Measurements from ENCODE around the gene MXD4.

MXD4 gene

DNA sequence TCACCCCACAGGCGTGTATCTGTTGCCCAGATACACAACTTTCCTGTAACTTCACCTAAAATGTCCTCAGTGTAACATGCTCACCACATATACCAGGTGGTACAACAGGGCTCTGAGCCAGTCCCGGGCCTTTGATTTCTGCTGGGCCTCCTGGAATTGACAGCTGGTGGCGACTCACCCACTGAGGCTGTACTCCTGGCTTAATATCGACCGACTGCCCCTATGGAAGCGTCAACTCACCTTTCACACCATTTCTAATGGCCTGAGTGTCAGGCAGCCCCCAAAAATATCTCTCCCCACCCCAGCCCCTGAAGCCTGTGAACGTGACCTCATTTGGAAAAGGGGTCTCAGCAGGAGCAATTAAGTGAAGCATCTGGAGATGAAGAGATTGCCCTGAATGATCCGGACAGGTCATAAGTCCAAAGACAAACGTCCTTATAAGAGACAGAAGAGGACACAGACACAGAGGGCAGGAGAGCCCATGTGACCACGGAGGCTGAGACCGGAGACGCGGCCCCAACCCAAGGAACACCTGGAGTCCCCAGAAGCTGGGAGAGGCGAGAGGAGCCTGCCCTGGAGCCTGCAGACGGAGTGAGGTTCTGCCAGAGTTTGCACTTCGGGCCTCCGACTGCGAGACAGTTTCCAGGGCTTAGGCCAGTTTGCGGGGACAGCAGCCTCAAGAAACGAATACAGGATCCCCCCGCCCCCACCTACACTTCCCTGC lies 12.6 kb upstream of the MXD4 start:
- no peak for DNase-seq

DNA sequence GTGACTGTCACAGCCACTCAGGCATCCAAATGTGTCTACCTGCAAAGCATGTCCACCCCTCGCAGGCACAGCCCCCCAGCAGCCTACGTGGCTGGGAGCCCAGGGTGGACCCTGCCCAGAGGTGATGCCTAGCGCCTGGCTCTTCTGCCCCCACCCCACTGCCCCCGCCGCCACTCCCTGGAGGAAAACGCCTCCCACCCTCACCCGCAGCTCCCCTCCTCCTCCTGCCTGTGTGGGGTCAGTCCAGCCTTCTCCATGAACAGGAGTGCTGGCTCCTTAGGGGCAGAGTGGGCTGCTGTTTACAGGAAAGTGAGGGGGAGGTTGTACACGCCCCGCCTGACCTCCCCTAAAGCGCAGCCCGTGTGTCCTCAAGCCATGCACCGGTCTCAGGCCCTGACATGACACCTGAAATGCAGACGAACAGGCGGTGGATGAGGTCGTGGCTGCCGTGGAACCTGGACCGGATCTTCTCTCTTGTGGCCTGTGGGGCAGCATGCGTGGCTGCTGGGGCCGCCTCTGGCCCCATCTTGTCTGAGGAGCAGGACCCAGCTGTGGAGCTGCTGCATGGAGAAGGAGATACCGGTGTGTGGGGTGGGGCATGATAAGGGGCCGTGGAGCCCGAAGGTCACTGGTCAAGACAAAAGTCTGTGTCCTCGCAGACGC lies 11.9 kb upstream of the MXD4 start:
- DNase-seq: no peak

DNA sequence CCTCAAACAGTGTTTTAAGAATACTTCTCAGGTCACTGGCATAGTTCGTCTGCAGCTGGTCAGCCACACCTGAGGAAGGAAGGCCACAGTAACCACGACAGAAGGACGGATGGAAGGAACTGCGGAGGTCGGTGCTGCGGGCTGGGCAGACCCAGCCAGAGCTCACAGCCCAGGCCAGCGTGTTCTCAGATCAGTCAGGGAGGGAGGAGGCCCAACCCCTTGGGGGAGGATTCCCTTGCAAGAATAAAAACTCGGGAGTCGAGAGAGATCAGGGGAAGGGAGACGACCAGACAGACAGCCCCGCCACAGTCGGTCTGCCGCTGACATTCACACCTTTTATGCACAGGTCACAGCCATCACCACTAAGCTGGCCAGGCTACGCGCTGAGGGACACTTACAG lies 11.3 kb upstream of the MXD4 start:
- no peak for DNase-seq

DNA sequence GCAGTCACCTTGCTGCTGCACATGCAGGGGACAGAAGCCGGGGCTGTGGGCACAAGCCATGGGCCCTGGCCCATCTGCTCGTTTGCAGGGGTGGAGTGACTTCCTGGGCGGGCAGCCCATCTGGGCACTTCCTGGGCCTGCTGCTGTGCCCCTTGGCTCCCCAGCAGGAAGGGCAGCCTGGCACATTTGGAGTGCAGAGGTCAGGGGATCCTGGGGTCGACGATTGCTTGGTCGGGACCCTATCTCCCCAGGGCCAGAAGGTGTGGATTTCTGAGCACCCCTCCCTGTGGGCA lies 10.9 kb upstream of the MXD4 start:
- no peak for DNase-seq

DNA sequence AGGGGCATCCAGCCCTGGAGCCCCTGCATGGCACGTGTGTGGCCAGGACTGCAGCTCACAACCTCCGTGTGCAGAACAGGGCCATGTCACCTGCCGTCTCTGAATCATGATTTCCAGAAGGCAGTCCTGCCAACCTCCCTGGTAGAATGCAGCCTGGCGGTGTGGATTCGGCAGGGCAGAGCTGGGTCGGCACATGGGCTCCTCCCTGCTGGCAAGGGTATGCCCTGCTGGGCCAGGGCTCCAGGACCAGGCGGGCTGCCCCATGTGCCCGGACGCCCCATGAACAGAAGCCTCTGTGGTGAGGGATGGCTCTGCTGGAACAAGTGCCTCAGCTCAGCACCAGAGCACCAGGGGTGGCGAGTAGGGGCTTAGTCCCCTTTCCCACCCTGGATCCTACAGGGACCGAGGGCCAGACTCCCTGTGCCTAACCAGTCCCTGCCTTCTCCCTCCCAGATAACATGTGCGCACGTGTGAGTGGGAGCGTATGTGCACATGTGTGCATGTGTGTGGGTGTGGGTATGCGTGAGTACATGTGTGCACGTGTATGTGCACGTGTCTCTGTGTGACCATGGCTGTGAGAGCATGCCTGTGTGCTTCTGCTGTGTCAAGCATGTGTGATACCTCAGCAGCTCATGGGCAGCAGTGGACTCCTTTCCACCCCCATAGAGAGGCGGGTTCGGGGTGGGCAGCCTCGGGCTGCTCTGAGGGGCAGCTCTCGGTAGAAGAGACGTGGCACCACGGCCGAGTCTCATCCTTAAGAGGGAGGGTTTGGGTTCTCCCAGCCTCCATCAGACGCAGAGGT lies 10.3 kb upstream of the MXD4 start:
- no peak for DNase-seq

DNA sequence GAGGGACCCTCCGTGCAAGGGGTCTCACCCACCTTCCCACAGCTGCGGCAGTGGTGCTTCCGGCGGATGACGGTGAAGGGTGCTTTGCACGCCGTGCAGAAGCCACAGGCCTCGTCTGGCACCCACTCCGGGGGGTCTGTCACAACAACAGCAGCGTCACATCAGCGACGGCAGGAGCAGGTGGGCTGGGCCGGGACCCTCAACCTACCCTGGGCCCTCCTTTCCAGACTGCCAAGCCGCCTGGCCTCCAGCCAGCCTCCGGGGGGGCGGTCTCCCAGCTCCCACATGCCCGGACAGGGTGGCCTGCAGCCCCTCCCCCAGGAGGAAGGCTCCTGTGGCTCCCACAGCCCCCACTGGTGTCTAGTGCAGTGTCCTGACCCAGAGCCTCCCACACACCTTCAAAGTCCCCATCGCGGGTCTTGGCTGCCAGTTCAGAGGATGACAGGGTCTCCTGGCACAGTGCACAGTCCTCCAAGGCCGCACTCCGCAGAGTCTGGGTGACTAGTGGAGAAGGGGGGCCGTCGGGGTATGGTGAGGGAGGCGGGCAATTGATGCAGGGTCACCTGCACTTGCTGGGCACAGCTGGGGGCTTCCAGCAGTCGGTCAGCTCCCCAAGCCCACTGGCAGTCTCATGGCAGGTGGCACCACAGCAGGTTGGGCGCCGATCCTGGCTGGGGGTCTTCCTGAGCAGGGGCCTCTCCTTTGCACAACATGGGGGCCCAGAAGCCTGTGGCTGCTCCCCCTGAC lies 9.5 kb upstream of the MXD4 start:
- no peak for DNase-seq

DNA sequence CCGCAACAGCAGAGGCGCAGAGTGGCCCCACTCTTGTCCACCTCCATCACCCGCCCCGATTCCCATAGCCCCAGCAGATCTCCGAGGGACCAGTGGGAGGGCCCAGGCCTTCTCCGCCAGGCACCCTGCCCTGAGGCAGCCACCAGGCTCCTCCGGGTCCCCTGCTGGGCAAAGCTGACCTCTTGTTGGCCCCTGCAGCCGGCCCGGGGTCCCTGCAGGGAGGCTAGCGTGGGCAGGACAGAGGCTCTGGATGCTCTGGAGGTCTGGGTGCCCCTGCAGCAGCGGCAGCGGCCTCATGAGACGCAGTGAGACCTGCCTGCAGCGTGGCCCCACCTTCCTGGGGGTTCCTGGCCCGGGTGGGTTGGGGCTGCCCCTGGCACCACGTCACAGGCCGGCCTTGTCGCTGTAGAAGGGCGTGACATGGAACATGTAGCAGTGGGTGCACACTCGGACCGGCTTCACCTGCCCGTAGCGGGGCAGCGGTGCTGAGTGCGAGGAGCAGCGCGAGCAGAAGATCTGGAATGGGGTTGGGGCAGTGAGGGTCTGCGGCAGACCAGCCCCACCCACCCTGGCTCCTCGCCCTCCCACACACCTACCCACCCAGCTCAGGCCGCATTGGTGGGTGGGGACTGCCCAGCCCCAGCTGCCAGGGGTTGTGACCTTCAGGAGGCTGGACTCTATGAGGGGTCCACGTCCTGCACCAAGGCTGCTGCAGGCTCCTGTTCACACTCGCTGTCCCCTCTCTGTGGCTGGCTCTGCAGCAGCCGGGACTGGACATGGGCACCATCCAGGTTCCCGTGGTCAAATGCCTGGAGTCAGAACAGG lies 8.6 kb upstream of the MXD4 start:
- DNase-seq: no peak

DNA sequence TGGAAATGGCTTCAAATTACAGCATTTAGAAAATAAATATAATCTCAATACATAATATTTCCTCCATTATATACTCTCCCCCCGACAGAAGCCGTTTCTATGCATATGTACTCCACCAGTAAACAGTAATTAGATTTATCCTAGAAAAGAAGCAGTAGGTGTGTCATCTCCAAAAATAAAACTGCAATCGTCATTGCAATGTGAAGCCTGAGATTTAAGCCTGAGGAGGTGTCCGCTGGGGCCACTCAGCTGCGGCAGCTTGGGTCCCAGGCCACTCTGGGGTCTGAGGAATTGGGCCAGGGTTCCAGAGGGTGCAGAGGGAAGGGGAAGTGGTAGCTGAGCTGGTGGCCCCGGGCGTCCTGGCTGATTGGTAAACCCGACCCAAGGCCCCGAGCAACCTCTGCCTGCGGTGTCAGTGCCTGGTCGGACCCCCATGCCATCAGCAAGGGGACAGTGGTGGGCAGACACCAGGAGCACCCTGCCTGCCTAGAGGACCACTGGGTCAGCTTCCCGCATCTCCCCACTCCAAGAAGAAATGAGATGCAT lies 7.8 kb upstream of the MXD4 start:
- DNase-seq: no peak

DNA sequence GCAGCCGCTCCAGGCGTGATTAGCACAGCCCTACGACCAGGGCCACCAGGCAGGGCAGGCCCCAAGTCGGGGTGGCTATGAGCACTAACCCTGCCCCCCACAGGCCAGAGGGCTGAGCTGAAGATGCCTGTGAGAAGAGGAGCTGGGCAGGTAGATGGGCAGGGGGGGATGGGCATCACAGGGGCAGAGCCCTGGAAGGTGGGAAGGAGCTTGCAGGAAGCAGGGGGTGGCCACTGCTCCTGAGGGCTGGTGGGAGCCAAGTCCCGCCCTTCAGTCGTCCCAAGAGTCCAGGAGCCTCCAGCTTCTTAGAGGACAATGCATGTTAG lies 7.3 kb upstream of the MXD4 start:
- no peak for DNase-seq

DNA sequence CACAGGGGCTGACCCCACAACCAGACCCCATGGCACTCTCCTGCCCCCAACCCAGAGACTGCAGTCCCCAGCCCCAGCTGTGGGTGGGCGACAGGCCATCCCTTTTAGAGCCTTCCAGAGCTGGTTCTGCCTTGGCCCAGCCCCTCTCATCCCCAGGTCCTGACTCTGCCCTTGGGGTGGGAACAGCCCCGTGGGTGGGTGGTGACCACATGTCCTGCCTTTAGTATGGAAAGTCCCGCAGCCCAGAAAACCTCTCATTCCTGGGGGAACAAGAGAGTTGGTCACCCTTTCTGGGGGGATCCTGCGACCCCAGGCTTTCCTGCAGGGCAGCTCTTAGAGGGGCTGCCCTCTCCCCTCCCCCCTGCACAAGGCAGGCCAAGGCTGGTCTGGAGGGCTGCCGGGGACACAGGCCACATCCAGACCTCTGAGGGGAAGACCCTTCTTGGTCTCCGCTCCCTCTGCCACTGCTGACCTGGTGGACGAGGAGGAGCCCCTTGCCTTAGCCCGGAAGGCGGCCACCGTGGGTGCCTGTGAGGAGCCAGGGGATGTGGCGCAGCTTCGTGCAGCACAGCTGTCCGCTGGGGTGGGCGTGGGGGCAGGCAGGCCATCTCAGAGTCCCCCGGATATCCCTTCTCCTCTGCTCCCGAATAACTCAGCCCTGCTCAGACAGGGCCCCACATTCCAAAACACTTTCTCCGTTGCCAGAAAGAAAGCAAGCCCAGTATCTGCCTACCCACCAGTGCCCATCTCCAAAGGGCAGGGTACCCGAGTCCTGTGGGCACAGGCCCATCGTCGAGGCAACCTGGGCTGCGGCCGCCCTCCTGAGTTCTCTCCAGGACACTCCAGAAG lies 6.7 kb upstream of the MXD4 start:
- DNase-seq: no peak

DNA sequence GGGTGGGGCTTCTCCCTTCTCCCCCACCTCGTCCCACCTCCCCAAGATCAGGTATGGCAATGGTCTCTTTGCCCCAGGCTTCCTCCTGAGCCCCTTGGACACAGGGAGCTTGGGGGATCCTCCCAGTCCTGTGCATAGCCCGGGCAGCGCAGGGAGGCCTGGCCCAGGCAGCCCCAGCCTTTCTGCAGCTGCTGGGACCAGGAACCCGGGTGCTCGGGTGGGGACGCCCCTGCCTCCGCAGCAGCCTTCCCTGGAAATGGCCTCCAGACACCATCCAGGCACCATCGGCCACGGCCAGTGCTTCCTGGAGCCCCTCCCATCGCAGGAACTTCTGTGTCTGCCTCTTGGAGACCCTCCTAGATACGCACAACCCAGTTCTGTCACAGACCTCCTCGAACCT lies 5.9 kb upstream of the MXD4 start:
- no peak for DNase-seq

DNA sequence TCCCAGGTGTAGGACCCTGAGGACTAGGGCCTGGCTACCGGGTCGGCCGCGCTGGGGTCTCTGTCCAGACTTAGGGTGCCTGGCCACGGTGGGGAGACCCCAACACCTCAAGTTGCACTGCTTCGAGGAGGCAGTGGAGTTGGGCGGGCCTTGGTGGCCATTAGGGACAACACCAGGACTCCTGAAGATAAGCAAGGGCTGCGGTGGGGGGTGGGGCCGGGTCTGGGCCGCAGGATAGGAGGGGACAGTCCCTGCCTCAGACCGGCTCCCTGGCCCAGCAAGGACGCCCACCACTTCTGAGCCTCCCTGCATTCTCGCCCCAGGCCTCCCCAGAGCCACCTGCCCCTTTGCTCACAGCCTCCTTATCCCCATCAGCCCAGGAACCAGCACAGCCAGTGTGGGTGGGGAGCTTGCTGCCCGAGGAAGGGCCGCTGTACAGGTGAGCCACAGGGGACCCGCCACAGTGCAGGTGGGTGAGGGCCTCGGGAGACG lies 5.5 kb upstream of the MXD4 start:
- DNase-seq: no peak

DNA sequence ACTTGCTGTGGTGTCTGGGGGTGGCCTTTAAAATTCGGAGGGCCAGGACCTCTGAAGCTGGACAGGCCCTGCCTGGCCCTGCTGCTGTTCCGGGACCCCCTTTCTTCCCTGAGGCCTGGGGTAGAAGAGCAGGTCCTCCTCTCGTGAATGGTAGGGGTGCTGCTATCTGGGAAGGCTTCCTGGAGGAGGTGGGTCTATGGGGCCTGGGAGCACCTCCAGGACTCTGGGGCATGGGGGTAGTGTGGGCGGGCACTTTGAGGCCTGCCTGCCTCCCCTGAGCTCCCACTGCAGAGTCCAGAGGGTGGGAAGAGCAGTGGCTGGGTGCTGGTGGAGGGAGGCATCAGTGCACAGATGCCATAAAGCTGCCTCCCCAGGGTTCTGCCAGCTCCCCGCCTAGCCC lies 4.9 kb upstream of the MXD4 start:
- DNase-seq: no peak

DNA sequence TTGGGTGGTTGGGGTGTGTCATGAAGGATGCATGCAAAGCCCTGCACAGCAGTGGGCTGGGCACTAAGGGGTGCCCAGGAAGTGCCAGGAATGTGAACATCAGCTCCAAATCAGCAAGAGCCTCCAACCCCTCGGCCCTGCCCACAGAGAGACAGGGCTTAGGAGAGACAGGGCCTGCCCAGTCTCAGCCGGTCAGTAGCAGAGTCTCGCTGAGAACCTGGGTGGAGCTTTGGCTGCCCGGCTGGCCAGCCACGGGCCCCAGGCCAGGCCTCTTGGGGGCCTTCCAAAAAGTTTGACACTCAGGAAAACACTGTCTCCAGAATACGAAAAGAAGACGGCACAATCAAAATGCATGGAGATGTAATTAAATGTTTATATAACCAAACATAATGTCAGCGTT lies 4.3 kb upstream of the MXD4 start:
- DNase-seq: no peak

DNA sequence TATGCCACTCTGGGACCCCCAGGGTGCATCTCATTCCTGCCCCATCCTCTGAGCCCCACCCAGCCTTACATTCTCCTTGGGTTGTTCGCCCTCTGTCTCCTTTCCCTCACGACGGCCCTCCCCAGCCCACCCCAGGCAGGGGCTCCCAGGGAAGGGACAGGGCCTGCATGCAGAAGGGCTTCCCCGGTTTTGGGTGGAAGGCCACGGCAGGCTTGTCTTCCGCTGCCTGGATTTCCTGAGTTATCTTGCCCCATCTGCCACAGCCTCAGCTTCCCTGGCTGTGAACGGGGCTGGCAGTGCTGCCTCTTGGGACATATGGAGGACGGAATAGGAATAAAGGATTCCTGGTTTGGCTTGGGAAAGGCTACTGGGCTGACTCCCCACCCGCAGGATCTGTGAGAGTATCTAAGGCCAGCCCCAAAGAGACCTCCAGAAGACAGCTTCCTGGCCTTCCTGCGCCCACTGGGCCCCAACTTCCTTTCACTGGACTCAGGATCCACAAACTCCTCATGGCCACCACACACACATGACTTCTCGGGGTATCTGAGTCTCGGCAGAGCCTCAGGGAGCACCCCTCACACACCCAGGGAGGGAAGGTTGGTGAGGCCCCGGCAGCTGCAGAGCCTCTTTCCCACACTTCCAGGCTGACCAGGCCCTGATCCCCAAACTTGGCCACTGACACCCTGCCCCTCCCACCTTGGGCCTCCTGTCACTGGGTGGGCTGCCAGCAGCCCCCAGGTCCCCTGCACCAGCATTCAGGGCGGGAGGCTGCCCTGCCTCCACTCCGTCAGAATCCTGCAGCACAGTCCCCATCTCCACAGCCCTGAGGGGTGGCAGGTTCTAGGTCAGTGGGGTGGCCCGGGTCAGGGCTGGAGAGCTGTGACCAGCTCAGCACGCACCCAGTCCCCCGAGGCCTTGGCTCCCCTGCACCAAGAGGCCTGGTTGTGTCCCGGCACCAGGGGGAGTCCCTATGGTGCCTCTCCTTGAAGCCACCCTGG lies 3.5 kb upstream of the MXD4 start:
- DNase-seq: no peak

DNA sequence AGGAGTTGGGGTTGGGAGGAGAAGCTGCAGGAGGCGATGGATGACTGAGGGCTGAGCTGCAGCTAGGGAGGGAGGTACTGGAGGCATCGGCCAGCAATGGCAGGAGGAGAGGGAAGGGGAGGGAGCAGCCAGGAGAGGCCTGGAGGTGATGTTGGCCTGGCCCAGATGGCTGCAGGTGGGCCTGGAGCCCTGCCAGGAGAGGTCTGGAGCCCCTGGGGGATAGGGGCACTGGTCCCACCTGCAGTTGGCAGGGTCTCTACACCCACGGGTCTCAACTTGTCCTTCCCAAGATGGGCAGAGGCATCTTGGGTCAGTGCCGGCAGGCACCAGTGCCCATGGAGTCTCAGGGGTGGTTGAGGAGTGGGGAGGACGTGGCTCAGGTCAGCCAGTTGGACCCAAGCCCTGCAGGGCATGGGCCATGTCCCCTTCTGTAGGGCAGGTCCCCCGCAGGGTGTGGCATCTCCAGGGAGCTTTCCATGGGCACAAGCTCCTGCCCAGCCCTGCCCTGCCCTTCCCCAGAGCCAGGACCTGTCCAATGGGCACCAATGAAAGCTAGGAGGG lies 2.7 kb upstream of the MXD4 start:
- DNase-seq: no peak

DNA sequence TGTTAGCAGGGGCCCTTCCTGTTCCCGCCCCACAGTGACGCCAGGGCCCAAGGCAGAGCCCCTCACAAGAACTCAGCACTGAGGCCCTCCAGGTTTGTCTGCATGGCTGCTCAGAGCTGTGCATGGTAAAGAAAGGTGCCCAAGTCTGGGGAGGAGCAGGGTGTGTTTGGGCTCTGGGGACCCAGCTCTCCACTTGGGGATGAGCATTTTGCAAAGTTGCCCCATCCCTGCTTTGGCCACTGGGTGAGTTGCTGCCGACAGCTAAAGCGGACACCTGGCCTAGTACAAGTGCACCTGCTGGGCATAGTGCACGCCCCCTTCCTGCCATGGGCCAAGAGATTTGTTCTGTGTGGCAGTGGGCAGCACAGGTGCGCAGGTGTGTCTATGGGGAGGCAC lies 2.0 kb upstream of the MXD4 start:
- no peak for DNase-seq

DNA sequence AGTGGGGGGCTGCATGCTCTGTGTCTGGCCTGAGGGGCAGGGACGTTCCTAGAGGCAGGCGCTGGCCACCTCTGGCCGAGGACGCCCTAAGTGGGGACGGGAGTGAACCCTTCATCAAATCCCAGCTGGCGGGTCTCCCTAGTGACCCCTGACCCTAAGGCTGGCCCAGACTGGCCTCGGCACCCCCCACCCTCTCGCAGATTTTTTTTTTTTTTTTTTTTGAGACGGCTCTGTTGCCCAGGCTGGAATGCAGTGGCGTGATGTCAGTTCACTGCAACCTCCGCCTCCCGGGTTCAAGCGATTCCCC lies 988 bp upstream of the MXD4 start:
- DNase-seq: no peak

DNA sequence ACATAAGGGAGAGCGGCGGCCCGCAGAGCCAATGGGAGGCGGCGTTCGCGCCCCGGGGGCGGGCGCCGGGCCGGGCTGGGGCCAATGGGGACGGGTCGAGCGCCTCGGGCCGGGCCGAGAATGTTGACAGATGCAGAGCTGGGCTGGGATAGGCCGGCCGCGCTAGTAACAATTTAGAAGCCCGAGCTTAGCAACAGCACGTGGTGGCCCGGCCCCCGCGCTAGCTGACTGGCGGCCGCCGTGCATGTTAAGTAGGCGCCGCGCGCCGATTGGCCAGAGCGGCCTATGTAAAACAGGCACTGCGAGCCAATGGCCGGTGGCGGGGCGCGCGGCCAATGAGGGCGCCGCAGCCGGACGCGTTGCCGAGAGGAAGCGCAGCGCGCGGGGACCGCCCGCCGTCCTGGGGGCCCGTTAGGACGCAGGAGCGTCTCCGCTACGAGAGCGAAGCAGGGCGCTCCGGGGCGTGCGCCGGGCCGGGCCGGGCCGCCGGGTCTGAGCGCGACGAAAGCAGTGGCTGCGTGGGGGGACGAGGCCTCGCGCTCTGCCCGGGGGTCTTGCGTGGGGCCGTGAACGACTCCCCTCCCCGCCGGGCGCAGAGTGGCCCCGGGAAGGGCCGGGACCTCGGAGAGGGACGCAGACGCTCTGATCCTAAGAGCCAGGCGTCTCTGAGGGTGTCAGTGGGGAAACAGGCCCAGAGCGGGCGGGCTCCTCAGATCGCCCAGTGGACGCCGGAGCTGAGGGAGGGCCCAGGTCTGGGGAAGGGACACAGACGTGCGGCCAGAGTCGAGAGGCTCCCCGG lies 435 bp upstream of the MXD4 start:
- peak; percentile 97 for DNase-seq
